Activated CD4-positive, alpha-beta T cell treated with anti-CD3 and anti-CD28 coated beads, Interleukin-2, amount 50 U/mL, for 16 hours (primary cell): ENCODE data around the gene MAP3K20.
"Not testable (repeated sequence)": the region's sequence is repeated elsewhere in the genome, so short reads cannot be mapped to it uniquely, and the experiment has no call there.

Experiments used
- DNase-seq: peaks from one replicate; pipeline ENCODE4 v3.0.0-alpha.2; 2020

Gene MAP3K20

DNA sequence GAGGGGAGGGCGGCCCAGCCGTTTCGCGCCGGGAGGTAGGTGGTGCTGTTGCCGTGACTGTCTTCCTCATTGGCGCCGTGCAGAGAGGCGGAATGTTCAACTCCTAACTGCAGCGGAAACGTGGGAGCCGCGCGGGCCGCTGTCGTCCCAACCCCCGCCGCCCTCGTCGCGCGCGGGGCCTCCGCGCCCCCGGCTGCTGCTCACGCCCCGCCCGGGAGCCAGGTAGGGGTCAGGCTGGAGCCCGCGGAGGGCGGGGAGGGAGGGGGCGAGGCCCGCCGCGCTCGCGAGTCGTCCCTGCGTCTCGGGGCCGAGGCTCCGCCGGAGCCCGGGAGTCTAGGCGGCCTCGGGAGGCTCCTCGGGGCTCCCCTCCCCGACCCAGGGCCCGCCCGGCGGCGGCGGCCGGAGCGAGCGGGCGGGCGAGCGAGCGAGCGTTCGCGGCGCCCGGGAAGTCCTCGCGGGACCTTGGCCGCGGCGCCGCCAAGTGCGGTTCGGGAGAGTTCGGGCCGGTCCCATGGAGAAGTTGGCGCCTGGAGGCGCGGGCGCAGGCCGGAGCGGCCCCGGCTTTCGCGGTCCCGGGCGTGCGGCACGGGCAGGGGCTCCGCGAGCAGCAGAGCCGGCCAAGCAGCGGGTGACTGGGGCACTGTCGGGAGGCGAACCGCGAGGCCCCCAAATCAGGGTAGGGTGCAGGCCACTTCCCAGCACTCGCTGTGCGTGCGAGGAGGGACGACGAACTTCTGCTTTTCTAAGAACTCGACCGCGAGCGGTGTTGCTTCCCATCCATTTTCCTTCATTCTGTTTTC, at the start of gene MAP3K20:
Gene MAP3K20 (plus strand): TSS at position 66 of the 800 bp plus-strand sequence. CDS start 15,186 bp downstream, outside the sequence.
- peak; percentile 66 for DNase-seq

DNA sequence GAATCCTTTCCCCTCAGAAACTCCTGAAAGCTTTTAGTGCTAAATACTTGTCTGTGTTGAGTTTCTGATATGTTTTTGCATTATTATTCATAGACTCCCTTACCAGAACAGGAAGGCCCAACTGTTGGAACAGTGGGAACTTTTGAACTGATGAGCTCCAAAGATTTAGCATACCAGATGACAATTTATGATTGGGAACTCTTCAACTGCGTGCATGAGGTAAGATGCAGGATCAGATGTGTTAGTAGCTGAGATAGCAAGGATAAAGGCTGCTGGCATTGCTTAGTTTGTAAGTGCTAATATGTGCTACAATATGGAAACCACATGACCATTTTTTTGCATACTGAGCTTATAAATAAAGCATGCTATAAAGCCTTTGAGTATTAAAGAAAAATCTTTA, 49.2 kb upstream of the MAP3K20 start:
- DNase-seq: no peak

DNA sequence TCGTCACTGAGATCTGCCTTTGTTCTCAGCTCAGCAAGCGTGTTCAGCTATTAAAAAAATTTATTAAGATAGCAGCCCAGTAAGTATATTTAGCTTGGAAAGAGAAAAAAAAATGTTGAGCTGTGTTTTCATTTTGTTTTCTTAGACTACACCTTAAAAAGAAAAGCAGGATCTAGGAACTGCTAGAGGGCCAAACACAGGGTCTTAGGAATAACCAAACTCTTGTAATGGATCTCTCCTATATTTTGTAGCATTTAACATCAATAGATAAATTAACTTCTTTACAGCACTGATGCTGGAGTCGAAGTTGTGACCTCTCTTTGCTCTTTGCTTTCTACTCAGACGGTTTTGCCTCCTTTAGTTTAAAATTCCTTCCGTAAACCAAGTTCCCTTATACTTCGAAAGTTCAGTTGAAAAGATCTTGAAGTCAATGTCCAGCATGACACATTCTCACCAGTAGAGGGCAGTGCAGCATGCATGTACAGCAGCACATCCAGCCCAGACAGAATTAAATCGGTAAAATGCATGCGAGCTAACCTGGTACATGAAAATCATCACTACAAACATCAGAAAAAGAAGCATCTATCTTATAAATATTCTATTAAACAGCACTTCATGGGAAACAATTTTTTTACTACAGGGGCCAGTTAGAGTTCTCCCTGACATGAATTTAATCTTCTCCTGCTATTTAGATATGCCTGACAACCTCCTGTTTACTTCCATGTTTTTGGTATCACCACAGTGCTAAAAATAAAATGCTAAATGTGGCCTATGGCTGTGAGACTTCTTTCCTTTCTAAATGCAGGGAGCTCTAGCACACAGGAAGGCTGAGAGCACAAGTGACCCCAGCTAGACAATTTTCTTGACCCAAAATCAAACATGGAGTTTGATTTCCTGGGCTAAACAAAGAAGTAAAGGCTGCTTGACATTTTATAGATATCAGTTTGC, 48.2 kb upstream of the MAP3K20 start:
- DNase-seq: peak; percentile 83

DNA sequence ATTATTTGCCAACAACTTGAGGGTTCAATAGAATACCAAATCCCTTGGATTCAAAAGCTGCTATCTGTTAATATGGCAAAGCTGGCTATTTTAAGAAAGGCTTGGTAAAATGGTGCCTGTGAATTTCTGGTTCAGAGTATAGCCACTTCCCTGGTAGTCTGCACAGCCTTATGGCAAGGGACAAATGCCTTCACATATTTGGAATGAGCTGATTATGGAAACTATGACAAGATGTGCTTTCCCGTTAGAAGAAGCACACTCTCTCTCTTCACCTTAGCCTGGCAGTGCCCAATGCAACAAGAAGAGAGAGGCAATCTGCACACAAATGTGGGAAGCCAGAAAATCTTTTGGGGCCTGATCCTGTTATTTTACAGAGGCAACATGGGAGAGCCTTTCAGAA, 47.5 kb upstream of the MAP3K20 start:
- no peak for DNase-seq

DNA sequence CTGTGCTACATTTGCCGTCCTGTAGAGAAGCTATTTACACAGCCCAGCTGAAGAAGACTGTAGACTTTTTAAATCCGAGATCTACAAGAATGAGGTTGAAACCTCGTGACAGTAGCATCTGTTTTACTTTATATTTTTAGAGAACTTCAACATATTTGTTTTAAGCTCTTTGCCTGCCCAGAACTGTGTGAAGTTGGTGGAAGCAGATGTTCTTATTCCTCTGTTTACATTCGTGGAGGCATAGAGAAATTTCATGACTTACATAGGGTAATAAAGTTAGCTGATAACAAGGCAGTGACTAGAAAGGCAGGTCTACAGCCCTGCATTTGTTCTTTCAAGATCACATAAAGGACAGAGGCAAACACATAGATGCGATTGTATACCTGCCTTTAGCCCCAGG, 47.0 kb upstream of the MAP3K20 start:
- DNase-seq: no peak

DNA sequence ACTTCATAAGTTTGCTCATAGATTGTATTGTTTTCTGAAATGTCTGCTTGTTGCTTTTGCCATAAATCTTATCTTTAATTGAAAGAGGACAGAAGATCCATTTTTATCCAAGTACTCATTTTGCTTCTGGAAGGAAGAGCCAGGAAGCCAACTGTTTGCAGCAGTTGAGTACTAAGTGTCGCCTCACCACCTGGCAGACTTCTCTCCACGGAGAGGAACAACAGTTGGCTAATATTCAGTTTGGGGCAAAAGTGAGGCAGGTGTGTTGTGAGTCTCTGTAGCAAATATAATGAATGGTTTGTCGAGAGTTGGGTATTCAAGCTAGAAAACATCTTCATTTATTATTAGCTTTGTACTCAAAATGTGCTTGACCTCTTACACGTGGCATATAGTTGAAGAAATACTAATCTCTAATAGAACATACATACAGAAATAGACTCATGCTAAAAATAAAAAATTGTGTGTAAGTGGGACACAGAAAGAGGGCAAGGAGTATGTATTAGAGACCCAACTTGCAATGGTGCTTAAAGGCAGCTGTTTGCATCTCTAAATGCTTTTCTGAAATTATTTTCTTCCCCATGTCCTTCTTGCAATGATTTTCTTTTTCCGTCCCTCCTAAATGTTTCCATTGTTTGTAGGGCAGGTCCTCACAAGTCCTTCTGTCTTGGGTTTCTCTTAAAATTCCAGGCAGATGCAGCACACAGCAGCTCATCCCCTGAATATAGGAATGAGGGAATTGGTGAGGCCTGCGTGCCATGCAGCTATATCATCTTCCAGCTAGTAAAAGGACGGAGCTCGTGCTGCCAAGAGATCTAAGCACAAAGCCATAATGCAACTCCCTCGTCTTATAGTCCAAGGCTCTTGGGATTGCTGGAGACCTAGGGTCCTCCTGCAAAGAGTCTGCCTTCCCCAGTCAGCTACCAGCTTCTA, 44.8 kb upstream of the MAP3K20 start:
- no peak for DNase-seq

DNA sequence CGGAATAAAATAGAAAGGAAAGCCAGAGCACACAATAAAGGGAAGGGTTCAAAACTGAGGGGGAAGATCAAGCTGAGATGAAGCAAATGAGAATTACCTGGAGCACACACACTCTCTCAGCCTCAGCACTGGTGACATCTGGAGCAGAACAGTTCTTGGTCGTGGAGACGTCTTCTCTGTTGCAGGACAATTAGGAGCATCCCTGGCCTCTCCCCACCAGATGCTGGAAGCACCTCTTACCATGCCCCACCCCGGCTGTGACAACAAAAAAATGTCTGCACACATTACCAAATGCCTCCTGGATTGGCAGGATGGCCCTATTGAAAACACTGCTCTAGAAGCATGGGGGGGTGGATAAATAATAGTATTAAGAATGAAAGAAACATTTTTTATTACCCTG, 43.6 kb upstream of the MAP3K20 start:
- no peak for DNase-seq

DNA sequence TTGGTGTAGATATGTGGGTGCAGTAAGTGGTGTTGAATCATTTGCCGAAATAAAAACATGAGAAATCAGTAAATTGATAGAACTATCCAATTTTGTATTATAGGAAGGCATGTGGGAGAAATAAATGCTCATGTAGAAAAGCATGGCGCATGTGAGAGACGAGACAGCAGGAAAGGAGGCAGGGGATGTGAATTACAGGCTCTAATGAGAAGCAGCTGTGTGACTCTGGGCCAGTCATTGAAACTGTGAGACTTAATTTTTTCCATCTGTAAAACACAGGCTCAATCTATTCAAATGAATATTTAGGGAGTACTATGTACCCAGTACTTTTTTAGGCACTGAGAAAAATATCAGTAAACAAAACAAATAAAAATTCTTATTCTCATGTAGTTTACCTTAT, 42.6 kb upstream of the MAP3K20 start:
- no peak for DNase-seq

DNA sequence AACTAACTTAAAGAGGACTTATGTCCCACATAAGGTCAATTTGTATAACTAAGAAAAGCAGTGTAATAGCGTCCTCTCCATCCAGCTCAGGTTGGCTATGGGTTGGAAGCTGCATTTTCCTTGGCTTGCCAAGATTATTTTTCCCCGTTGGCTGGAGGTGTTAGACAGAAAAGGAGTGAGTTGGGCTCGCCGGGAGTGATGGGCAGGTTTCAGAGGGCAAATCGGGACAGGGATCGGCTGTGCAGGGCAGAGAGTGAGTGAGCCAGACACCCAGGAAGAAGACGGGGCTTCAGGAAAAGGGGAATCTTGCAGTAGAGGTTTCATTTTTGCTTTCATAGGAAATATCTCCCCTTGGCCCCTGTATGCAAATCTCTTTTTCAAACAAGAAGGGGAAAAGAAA, 41.5 kb upstream of the MAP3K20 start:
- no peak for DNase-seq

DNA sequence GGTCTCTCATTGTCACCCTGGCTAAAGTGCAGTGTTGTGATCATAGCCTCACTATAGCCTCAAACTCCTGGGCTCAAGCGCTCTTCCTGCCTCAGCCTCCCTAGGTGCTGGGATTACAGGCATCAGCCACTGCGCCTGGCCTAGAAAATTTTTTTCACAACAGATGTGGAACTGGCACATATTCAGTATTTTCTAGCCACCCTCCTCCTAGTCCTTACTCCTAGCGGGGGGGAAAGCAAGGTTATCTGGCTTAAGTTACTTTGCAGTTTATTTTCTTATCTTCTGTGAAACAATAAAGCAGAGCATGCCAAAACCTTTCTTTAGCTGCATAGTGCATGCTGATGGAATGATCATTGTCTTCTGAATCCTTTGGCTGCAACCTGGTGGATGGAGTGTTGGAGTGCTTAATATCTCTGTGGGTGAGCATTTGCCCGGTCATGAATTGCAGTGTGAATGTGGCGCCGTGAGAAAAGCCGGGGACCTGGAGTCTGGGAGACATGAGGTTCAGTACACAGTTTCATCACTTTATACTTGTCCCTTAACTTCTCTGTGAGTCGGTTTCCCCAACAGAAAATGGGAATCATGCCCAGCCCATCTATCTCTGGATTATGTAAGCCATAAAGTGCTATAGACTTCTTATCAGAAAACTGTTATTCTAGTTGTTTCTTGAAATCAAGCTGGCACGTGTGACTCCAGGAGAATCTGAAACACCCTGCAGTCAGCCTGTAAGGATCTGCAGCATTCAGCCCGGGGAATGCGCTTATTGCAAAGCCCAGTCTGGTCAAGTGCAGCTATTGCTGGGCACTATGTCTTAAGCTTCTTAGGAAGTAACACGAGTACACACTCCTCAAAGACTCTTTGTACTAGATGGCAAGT, 38.2 kb upstream of the MAP3K20 start:
- DNase-seq: no peak

DNA sequence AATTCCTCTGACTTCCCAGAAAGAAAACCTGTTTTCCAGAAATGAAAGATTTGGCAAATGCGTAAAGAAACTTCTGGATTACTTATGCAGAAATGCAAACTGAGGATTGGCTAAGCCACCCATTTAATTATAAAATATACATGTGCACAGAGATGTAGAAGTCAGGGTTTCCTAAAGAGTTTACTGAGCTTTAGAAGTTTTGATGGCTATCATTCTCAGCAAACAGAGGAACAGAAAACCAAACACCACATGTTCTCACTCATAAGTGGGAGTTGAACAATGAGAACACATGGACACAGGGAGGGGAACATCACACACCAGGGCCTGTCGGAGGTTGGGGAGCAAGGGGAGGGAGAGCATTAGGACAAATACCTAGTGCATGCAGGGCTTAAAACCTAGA, 37.4 kb upstream of the MAP3K20 start:
- DNase-seq: not testable (repeated sequence)

DNA sequence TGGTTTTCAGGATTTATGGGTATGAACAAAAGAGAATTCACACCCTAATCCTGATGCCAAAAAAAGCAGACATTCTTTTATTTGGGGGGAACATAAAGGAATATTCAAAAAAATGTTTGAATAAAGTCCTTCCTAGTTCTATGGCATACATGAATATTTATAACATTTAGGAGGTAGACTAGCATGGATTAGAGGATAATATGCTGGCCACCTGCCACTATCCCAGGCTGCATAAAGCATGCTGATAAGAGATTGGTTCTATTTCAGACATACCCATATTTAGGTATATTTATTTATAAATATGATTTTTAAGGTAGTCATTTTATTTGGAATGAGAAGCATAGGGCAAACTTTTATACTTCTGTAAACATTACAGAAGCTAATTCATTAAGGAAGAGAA, 34.9 kb upstream of the MAP3K20 start:
- no peak for DNase-seq

DNA sequence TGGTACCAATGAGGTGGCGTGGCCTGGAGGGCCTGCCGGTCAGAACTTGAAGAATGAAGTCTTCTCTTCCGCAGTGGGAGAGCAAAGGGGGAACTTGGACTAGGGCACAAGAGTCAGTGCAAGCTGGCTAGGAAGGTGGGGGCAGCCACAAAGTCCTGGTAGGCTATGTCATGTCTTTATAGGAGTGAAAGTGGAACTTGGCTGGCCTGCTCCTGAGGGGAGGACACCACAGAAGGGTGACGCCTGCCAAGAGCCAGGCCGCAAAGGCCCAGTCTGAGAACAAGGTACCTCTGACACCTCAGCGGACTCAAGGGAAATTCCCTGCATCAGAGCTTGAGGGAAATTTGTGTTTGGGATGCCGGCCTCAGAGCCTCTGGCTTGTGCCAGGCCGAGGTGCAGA, 32.2 kb upstream of the MAP3K20 start:
- no peak for DNase-seq

DNA sequence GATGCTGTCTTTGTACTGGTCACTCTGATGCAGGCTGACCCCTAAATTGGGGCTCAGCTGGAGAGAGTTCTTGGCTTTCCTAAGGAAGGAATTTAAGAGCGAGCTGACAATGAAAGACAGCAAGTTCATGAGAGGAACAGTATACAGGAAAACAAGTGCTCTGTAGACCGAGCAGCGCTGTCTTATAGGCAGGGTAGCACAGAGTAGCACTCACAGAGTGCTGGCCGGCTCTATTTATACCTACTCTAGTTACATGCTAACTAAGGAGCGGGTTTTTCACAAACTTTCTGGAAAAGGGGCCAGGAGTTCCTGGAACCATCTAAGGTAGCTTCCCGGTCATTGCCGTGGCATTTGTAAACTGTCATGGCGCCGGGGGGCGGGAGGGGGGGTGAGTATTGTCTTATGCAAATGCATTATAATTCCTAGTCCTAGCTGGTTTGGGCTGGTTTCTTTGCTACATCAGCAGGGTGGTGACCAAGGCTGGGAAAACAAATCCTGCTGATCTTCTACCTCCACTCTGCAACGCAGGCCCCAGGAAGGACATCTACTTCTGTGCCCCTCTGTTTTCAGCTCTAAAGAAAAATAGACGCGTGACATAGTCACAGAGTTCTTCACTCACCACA, 31.6 kb upstream of the MAP3K20 start:
- no peak for DNase-seq

DNA sequence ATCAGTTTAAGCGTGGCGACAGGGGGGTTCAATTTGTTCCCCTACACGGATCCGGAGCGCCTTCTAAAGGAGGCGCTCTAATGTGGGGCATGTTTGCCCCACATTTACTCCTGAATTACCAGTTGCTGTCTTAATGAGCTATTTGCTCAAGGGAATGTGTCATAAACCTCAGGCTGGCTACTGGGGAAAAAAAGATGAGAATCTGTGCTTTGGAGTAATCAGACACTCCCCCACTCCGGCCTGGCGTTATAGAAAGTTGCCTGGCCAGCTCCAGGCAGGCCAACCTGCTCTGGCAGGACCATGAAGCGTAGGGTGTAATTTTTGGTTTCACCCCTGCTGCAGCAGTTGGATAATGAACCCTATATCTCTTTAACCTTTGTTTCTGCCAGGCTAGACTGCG, 31.0 kb upstream of the MAP3K20 start:
- DNase-seq: no peak

DNA sequence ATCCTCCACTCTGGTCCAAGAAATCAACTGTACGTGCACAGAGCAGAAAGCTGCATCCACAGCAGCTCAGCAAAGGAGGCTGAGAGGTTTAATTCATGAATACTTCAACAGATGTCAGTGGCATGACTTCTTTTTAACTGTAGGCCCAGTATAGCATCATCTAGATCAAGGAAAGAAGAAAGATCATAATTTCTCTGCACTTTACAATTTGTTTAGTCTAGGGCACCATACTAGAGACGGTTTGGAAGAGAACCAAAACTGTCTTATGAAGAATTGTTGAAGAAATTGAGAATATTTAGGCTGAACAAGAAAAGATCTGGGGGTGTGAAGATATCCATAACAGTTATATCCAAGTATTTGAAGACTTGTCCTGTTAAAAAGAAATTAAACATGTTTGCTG, 30.5 kb upstream of the MAP3K20 start:
- no peak for DNase-seq

DNA sequence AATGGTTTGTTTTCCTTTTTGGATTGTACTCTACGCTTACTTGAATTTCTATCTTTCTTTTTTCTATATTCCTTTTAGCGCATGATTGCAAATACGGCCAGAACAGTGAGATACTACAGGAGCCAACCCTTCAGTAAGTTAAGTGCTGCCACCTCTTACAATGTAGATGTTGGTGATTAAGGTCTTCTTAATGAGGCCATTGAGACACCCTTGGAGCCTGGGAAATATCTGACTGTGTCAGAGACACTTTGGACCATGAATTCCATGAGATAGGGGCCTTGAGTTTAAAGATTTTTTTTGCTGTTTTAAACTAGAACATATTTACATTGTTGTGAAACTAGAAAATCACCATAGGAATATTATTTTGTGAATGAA, 27.1 kb upstream of the MAP3K20 start:
- no peak for DNase-seq

DNA sequence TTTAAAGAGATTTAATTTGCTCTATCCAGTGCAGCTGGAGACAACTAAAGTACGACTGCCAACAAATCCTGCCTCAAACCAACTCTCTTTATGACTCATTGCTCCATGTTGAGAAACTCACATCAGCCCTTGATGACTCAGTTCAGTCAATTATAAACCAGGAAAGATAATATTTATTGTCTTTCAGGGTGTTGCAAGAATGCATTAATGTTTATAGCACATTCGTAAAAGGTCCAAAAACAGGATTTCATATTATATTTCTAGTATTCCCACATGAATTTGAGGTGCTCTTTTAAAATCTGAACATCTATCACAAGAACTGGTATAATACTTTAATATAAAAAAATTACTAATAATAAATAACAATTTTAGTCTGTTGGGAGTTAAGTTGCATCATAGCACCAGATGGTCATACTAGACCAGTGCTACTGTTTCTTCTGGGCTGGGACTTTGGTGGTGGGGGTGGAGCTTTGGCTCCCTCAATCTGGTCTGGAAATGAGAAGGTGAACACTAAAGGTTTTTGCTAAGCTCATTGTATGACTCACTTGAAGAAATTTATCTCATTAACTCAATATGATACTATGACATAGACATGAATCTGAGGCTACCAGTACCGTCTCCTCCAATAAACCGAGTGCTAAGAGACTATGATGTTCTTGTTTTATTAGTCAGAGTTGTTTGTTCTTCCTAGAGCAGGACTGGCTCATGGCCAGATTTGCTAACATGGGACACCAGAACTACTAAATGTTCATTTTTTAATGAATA, 26.6 kb upstream of the MAP3K20 start:
- DNase-seq: peak; percentile 88

DNA sequence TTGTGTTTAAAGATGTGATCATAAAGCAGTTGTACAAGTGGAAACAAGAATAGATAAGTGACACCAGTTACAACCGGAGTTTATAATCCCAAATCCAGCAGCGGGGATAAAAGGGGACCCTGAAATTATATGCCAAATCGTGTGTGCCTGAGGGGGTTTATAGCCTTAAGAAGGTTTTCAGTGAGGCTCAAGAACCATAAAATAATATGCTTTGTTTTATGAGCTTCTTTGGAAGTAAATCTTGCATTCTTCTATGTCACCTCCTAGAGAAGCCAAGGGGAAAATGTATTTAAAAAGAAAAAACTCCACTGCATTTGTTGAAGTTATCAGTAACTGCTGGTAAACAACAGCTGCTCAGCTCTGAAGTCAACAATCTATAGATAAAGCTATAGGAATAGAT, 25.8 kb upstream of the MAP3K20 start:
- no peak for DNase-seq

DNA sequence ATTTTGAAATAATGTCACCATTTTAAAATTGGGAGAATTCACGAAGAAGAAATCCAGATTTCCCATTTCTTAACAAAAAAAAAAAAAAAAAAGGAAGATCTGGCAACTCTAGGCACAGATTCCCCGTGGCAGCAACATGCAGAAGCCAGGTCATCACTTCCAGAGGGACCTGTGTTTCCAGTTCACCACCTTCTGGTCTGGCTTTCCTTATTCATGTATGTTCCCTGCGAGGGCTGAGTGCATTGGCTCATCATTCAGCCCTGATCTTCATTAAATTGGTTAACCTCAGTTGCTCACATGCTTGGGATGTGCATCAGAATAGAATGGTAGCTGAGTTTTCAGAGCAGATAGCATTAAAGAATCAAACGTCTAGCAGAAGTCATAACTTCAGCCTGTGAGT, 25.0 kb upstream of the MAP3K20 start:
- DNase-seq: no peak
